Stimulated activated CD8-positive, alpha-beta memory T cell treated with anti-CD3 and anti-CD28 coated beads, Interleukin-12 subunit alpha, Interleukin-12 subunit beta, amount 100 ng/mL, for 4 hours (primary cell): ENCODE measurements around the gene ZFAND2B.
"Not testable (repeated sequence)": the region's sequence is repeated elsewhere in the genome, so short reads cannot be mapped to it uniquely, and the experiment has no call there.

Experiments used
- DNase-seq: peaks from one replicate; pipeline ENCODE4 v3.0.0-alpha.2; 2020; ENCODE audit warnings: low read depth

ZFAND2B gene

GRCh38 chr2:219175928-219176817, 30.4 kb upstream of the ZFAND2B start:
- peak; percentile 12 for DNase-seq

- peak; percentile 77 for DNase-seq
Measured at GRCh38 chr2:219176818-219177551, 29.6 kb upstream of the ZFAND2B start, which contains the start of gene CNPPD1. CNPPD1 (minus strand) TSS chr2:219176925; CDS start chr2:219176828, 97 bp downstream.

DNA sequence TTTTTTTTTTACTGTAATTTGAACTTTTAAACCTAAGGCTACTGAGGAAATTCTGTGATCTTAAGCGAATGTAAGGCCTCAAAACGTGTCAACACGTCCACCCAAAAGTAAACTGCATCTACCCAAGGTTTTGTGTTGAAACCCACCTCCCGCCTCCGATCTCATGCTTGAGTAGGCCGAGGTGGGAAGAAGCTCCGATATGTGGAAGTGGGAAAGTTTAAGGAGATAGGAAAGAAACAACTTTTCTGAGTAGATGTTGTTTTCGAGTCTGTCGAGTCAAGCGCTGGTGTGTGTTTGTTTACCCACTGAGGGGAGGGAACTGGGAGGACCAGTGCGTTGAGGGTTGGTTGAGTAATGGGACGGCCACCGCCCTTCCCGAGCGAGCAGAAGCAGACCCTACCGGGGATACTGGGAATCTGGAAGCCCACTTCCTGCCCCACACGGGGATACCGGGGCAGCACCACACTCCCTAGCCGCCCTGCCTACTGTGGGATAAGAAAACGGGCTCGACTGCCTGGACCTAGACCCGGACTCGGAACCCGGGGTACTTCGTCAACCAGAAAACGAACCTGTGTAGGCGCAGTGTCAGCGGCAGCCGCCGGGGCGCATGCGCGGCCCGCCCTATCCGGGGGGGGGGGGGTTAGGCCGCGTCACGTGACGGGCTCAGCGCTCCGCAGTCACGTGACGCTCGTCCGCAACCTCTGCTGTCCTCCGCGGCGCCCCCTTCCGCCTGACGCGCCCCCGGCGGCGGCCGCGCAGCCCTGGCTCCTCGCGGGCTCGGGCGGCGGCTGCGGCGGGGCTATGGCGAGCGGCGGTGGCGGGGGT, 28.8 kb upstream of the ZFAND2B start, which contains the start of gene RETREG2:
RETREG2 (plus strand) TSS at position 724 of the 825 bp plus-strand sequence; CDS start at position 802, 78 bp downstream.
- DNase-seq = peak; percentile 72

GRCh38 chr2:219178377-219179175, 28.0 kb upstream of the ZFAND2B start:
- DNase-seq = no peak

- no peak for DNase-seq
Measured at GRCh38 chr2:219179601-219180465, 26.7 kb upstream of the ZFAND2B start.

DNA sequence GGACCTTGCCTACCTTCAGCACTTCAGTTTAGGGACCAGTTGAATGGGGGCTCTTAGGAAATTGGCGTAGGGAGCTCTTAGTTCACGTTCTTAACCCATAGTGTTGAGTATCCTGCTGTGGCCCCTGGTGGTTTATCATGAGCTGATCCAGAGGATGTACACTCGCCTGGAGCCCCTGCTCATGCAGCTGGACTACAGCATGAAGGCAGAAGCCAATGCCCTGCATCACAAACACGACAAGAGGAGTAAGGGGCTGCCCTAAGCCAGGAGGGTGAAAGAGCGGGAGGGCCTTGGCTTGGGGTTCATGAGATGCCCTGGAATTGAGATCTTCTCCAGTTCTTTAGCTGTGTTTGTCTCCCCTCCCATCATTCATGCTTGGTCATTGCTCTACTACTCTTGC, 25.6 kb upstream of the ZFAND2B start:
- no peak for DNase-seq

DNA sequence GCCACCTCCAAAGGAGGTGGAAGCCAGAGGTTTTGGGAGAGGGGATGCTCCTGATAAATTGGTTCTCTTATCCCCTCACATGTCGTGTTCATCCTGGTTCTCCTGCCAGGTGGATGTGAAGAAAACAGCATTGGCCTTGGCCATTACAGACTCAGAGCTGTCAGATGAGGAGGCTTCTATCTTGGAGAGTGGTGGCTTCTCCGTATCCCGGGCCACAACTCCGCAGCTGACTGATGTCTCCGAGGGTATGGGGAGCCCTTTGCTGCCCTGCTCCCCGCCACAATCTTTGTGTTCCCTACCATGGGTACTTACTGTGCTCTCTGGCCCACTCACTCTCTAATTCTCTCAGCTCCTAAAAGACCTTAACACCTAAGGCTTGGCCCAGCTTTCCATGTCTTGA, 25.1 kb upstream of the ZFAND2B start:
- no peak for DNase-seq

DNA sequence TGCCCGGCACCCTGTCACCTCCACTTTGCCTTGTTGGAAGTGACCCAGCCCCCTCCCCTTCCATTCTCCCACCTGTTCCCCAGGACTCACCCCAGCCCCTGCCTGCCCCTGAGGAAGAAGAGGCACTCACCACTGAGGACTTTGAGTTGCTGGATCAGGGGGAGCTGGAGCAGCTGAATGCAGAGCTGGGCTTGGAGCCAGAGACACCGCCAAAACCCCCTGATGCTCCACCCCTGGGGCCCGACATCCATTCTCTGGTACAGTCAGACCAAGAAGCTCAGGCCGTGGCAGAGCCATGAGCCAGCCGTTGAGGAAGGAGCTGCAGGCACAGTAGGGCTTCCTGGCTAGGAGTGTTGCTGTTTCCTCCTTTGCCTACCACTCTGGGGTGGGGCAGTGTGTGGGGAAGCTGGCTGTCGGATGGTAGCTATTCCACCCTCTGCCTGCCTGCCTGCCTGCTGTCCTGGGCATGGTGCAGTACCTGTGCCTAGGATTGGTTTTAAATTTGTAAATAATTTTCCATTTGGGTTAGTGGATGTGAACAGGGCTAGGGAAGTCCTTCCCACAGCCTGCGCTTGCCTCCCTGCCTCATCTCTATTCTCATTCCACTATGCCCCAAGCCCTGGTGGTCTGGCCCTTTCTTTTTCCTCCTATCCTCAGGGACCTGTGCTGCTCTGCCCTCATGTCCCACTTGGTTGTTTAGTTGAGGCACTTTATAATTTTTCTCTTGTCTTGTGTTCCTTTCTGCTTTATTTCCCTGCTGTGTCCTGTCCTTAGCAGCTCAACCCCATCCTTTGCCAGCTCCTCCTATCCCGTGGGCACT, 24.0 kb upstream of the ZFAND2B start:
- DNase-seq = no peak

GRCh38 chr2:219183151-219183772, 23.3 kb upstream of the ZFAND2B start:
- DNase-seq = no peak

- no peak for DNase-seq
Measured at GRCh38 chr2:219184121-219184520, 22.5 kb upstream of the ZFAND2B start.

DNA sequence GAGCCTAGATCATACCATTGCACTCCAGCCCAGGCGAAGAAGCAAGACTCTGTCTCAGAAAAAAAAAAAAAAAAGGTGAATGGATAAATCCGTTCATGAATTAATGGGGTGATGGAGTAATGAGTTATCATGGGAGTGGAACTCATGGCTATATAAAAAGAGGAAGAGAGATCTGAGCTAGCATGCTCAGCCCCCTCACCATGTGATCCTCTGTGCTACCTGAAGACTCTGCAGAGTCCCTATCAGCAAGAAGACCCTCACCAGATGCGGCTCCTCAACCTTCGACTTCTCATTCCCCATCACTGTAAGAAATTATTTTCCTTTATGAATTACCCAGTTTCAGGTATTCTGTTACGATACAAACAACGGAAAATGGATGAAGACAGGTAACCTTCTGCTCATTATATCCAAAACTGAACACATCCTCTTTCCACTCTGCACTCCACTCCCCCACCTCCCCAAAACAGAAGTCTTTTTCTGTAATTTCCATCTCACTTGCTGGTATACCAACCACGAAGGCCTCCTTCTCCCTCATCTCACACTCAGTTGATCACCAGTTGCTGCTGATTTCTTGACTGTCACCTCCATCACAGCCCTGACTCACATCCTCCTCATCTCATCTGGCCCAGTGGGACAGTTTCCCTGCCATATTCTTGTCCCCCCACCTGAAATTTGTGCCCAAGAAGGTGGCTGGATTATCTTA, 19.7 kb upstream of the ZFAND2B start:
- DNase-seq = no peak

- no peak for DNase-seq
Measured at GRCh38 chr2:219197388-219197787, 9.2 kb upstream of the ZFAND2B start.

- no peak for DNase-seq
Measured at GRCh38 chr2:219198974-219199373, 7.6 kb upstream of the ZFAND2B start.

- DNase-seq = no peak
Measured at GRCh38 chr2:219199470-219200211, 6.9 kb upstream of the ZFAND2B start.

DNA sequence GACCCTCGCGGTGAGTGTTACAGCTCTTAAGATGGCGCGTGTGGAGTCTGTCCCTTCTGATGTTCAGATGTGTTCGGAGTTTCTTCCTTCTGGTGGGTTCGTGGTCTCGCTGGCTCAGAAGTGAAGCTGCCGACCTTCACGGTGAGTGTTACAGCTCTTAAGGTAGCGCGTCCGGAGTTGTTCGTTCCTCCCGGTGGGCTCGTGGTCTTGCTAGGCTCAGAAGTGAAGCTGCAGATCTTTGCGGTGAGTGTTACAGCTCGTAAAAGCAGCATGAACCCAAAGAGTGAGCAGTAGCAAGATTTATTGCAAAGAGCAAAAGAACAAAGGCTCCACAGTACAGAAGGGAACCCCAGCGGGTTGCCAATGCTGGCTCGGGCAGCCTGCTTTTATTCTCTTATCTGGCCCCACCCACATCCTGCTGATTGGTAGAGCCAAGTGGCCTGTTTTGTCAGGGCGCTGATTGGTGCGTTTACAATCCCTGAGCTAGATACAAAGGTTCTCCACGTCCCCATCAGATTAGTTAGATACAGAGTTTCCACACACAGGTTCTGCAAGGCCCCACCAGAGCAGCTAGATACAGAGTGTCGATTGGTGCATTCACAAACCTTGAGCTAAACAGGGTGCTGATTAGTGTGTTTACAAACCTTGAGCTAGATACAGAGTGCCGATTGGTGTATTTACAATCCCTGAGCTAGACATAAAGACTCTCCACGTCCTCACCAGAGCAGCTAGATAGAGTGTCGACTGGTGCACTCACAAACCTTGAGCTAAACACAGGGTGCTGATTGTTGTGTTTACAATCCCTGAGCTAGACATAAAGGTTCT, 5.9 kb upstream of the ZFAND2B start:
- DNase-seq = not testable (repeated sequence)

- DNase-seq = not testable (repeated sequence)
Measured at GRCh38 chr2:219201331-219201730, 5.3 kb upstream of the ZFAND2B start.
